Activated naive CD4-positive, alpha-beta T cell treated with anti-CD3 and anti-CD28 coated beads for 36 hours (primary cell): ENCODE measurements around the gene EXOC4. TPM values are rescaled to one million over a fixed set of nuclear protein-coding genes. Genes with fewer than 3 reads are reported as not detected.
"Not testable (repeated sequence)": the region's sequence is repeated elsewhere in the genome, so short reads cannot be mapped to it uniquely, and the experiment has no call there.

Experiments used
- CTCF ChIA-PET: fragments of 350-600 bp; sonication (Branson Sonifier 250); formaldehyde crosslinking; loops from one replicate; lab custom pipeline; 2021; ENCODE audit warnings: antibody characterized with exemption; lab: Charles Lee
- DNase-seq: peaks from one replicate; pipeline ENCODE4 v3.0.0-alpha.2; 2020
- H3K27ac Mint-ChIP-seq: one replicate; pipeline ENCODE4 v1.8.0; 2021; ENCODE audit warnings: mild to moderate bottlenecking, mixed read lengths
- H3K27me3 Mint-ChIP-seq: one replicate; pipeline ENCODE4 v1.8.0; 2021; ENCODE audit warnings: low read depth, mixed read lengths
- H3K36me3 Mint-ChIP-seq: one replicate; pipeline ENCODE4 v1.8.0; 2021; ENCODE audit warnings: low read depth, mixed read lengths
- H3K4me1 Mint-ChIP-seq: one replicate; pipeline ENCODE4 v1.8.0; 2021; ENCODE audit warnings: low read depth, mixed read lengths
- H3K4me3 Mint-ChIP-seq: one replicate; pipeline ENCODE4 v1.8.0; 2021; ENCODE audit warnings: mild to moderate bottlenecking, moderate library complexity, mixed read lengths
- H3K9me3 Mint-ChIP-seq: one replicate; pipeline ENCODE4 v1.8.0; 2021; ENCODE audit warnings: mixed read lengths
- intact Hi-C: fragments of 100-400 bp; cut with micrococcal nuclease; formaldehyde crosslinking; loops from one replicate; pipeline ENCODE4 v1.15.1; 2023
- total RNA-seq, 2 experiments: library from RNA; stranded (reverse); gene quantifications; one replicate each; pipeline ENCODE4 v1.2.3, GENCODE V29; 2021

EXOC4 gene
- total RNA-seq, 2 experiments from 2014 or later: 57.1 to 62.1 TPM

GRCh38 chr7:133779538-133779937 lies 526.7 kb downstream of the EXOC4 start:
- DNase-seq, H3K27me3 Mint-ChIP-seq, H3K9me3 Mint-ChIP-seq, intact Hi-C loops, CTCF ChIA-PET, H3K4me1 Mint-ChIP-seq, H3K4me3 Mint-ChIP-seq, H3K27ac Mint-ChIP-seq: not testable (repeated sequence)
- H3K36me3 Mint-ChIP-seq: peaks cover 18% of the 10 kb centered on the region

GRCh38 chr7:133780912-133781311 lies 528.0 kb downstream of the EXOC4 start:
- CTCF ChIA-PET: no interaction called here
- H3K9me3 Mint-ChIP-seq: peaks cover 1% of the 10 kb centered on the region
- H3K27ac Mint-ChIP-seq: no peak overlapping the region
- H3K4me3 Mint-ChIP-seq: no peak overlapping the region
- H3K27me3 Mint-ChIP-seq: no peaks in the 10 kb centered on the region
- intact Hi-C loops: no loop called here
- H3K4me1 Mint-ChIP-seq: no peaks in the 10 kb centered on the region
- peaks cover 18% of the 10 kb centered on the region for H3K36me3 Mint-ChIP-seq
- DNase-seq: no peak

- H3K4me3 Mint-ChIP-seq: no peak overlapping the region
- peaks cover 17% of the 10 kb centered on the region for H3K36me3 Mint-ChIP-seq
- no peak overlapping the region for H3K27ac Mint-ChIP-seq
- no peak for DNase-seq
- intact Hi-C loops: no loop called here
- no peaks in the 10 kb centered on the region for H3K4me1 Mint-ChIP-seq
- H3K9me3 Mint-ChIP-seq: peaks cover 1% of the 10 kb centered on the region
- H3K27me3 Mint-ChIP-seq: no peaks in the 10 kb centered on the region
- CTCF ChIA-PET: no interaction called here
These were observed 528.7 kb downstream of the EXOC4 start for GRCh38 chr7:133781486-133782090.

- no peaks in the 10 kb centered on the region for H3K9me3 Mint-ChIP-seq
- no peak overlapping the region for H3K27ac Mint-ChIP-seq
- no peak for DNase-seq
- intact Hi-C loops: no loop called here
- peaks cover 15% of the 10 kb centered on the region for H3K36me3 Mint-ChIP-seq
- H3K4me1 Mint-ChIP-seq: no peaks in the 10 kb centered on the region
- CTCF ChIA-PET: no interaction called here
- no peak overlapping the region for H3K4me3 Mint-ChIP-seq
- H3K27me3 Mint-ChIP-seq: no peaks in the 10 kb centered on the region
These were observed 529.6 kb downstream of the EXOC4 start for GRCh38 chr7:133782470-133782869.

- DNase-seq: no peak
- Mint-ChIP-seq H3K27me3 (no peaks in the 10 kb centered on the region), H3K9me3 (no peaks in the 10 kb centered on the region), H3K4me3 (no peak overlapping the region), H3K36me3 (peaks cover 13% of the 10 kb centered on the region), H3K27ac (no peak overlapping the region), H3K4me1 (no peaks in the 10 kb centered on the region)
- CTCF ChIA-PET: no interaction called here
- intact Hi-C loops: no loop called here
These were observed 530.4 kb downstream of the EXOC4 start for GRCh38 chr7:133783276-133783675.

- Mint-ChIP-seq H3K4me3 (no peak overlapping the region), H3K27ac (no peak overlapping the region), H3K9me3 (no peaks in the 10 kb centered on the region), H3K27me3 (no peaks in the 10 kb centered on the region), H3K4me1 (no peaks in the 10 kb centered on the region), H3K36me3 (peaks cover 6% of the 10 kb centered on the region)
- intact Hi-C loops: no loop called here
- CTCF ChIA-PET: interaction anchor here (0.6 kb wide), 1 partner anchor 278 kb away, joined by 3 read pairs; no protein-coding TSS in a partner anchor
- no peak for DNase-seq
These were observed 531.7 kb downstream of the EXOC4 start for GRCh38 chr7:133784486-133785001.

- intact Hi-C loops: no loop called here
- CTCF ChIA-PET: no interaction called here
- H3K36me3 Mint-ChIP-seq: peaks cover 5% of the 10 kb centered on the region
- H3K27me3 Mint-ChIP-seq: no peaks in the 10 kb centered on the region
- DNase-seq: no peak
- H3K9me3 Mint-ChIP-seq: no peaks in the 10 kb centered on the region
- no peak overlapping the region for H3K4me3 Mint-ChIP-seq
- H3K27ac Mint-ChIP-seq: no peak overlapping the region
- H3K4me1 Mint-ChIP-seq: no peaks in the 10 kb centered on the region
These were observed 533.6 kb downstream of the EXOC4 start for GRCh38 chr7:133786401-133786937.

GRCh38 chr7:133789974-133790373 lies 537.1 kb downstream of the EXOC4 start:
- no peaks in the 10 kb centered on the region for H3K27me3 Mint-ChIP-seq
- H3K36me3 Mint-ChIP-seq: peaks cover 10% of the 10 kb centered on the region
- intact Hi-C loops: no loop called here
- H3K4me1 Mint-ChIP-seq: no peaks in the 10 kb centered on the region
- CTCF ChIA-PET: no interaction called here
- H3K4me3 Mint-ChIP-seq: no peak overlapping the region
- H3K9me3 Mint-ChIP-seq: no peaks in the 10 kb centered on the region
- no peak for DNase-seq
- no peak overlapping the region for H3K27ac Mint-ChIP-seq

- H3K27me3 Mint-ChIP-seq: no peaks in the 10 kb centered on the region
- no peak overlapping the region for H3K4me3 Mint-ChIP-seq
- no peak overlapping the region for H3K27ac Mint-ChIP-seq
- H3K36me3 Mint-ChIP-seq: peaks cover 10% of the 10 kb centered on the region
- no peak for DNase-seq
- CTCF ChIA-PET: no interaction called here
- intact Hi-C loops: no loop called here
- no peaks in the 10 kb centered on the region for H3K9me3 Mint-ChIP-seq
- H3K4me1 Mint-ChIP-seq: no peaks in the 10 kb centered on the region
These were observed 538.0 kb downstream of the EXOC4 start for GRCh38 chr7:133790911-133791310.

- no peak overlapping the region for H3K27ac Mint-ChIP-seq
- H3K36me3 Mint-ChIP-seq: peaks cover 6% of the 10 kb centered on the region
- intact Hi-C loops: no loop called here
- no peaks in the 10 kb centered on the region for H3K27me3 Mint-ChIP-seq
- H3K9me3 Mint-ChIP-seq: no peaks in the 10 kb centered on the region
- H3K4me1 Mint-ChIP-seq: no peaks in the 10 kb centered on the region
- no peak overlapping the region for H3K4me3 Mint-ChIP-seq
- CTCF ChIA-PET: interaction anchor here (0.7 kb wide), 1 partner anchor 60 kb away, joined by 3 read pairs; no protein-coding TSS in a partner anchor
- DNase-seq: no peak
These were observed 541.6 kb downstream of the EXOC4 start for GRCh38 chr7:133794479-133794878.

GRCh38 chr7:133795068-133795665 lies 542.3 kb downstream of the EXOC4 start:
- Mint-ChIP-seq H3K4me1 (no peaks in the 10 kb centered on the region), H3K4me3 (no peak overlapping the region), H3K36me3 (peaks cover 4% of the 10 kb centered on the region), H3K27me3 (no peaks in the 10 kb centered on the region), H3K9me3 (no peaks in the 10 kb centered on the region), H3K27ac (no peak overlapping the region)
- CTCF ChIA-PET: no interaction called here
- DNase-seq: no peak
- intact Hi-C loops: no loop called here

- no peak for DNase-seq
- Mint-ChIP-seq H3K27ac (no peak overlapping the region), H3K27me3 (no peaks in the 10 kb centered on the region), H3K4me3 (no peak overlapping the region), H3K36me3 (peaks cover 4% of the 10 kb centered on the region), H3K9me3 (no peaks in the 10 kb centered on the region), H3K4me1 (no peaks in the 10 kb centered on the region)
- CTCF ChIA-PET: no interaction called here
- intact Hi-C loops: no loop called here
These were observed 544.2 kb downstream of the EXOC4 start for GRCh38 chr7:133796782-133797745.
